Stimulated activated naive CD8-positive, alpha-beta T cell treated with anti-CD3 and anti-CD28 coated beads, Interleukin-15, amount 100 ng/mL, for 72 hours (primary cell): Measurements from ENCODE around the gene GNPTG.

Experiments used
- ATAC-seq: fragments of 150-1000 bp; cut with Tn5 transposase; 2 replicates; pipeline ENCODE4 v1.10.0; 2021; ENCODE audit warnings: mild to moderate bottlenecking, moderate library complexity
- DNase-seq, 2 donors: peaks; one replicate each; pipeline ENCODE4 v3.0.0; 2021 to 2022
- H3K27ac Mint-ChIP-seq, 2 donors: one replicate each; pipeline ENCODE4 v1.8.0; 2022; ENCODE audit warnings: mild to moderate bottlenecking in 2 of 2, mixed read lengths in 2 of 2, moderate library complexity in 2 of 2
- H3K27me3 Mint-ChIP-seq: one replicate; pipeline ENCODE4 v1.8.0; 2022; ENCODE audit warnings: mixed read lengths
- H3K4me1 Mint-ChIP-seq: one replicate; pipeline ENCODE4 v1.8.0; 2022; ENCODE audit warnings: mild to moderate bottlenecking, mixed read lengths
- H3K4me3 Mint-ChIP-seq, 2 donors: one replicate each; pipeline ENCODE4 v1.8.0; 2022; ENCODE audit warnings: mild to moderate bottlenecking in 2 of 2, mixed read lengths in 2 of 2, moderate library complexity in 1 of 2
- H3K9me3 Mint-ChIP-seq, 2 donors: one replicate each; pipeline ENCODE4 v1.8.0; 2022; ENCODE audit warnings: mixed read lengths in 2 of 2

Gene GNPTG

GRCh38 chr16:1347286-1347855 lies 4.4 kb upstream of the GNPTG start:
- Mint-ChIP-seq H3K4me3 (no peak overlapping the region), H3K27me3 (no peaks in the 10 kb centered on the region), H3K27ac (peak overlapping the region in 1 of 2 donors; percentile 67), H3K9me3 (no peaks in the 10 kb centered on the region), H3K4me1 (peaks cover 33% of the 10 kb centered on the region)
- ATAC-seq (no peak), DNase-seq (no peak)

GRCh38 chr16:1347962-1348361 lies 3.8 kb upstream of the GNPTG start:
- no peak overlapping the region for H3K4me3 Mint-ChIP-seq
- H3K27ac Mint-ChIP-seq: no peak overlapping the region
- H3K4me1 Mint-ChIP-seq: peaks cover 33% of the 10 kb centered on the region
- ATAC-seq (no peak), DNase-seq (no peak)
- no peaks in the 10 kb centered on the region for H3K9me3 Mint-ChIP-seq
- no peaks in the 10 kb centered on the region for H3K27me3 Mint-ChIP-seq

GRCh38 chr16:1348441-1348840 lies 3.3 kb upstream of the GNPTG start:
- no peaks in the 10 kb centered on the region for H3K9me3 Mint-ChIP-seq
- H3K27ac Mint-ChIP-seq: no peak overlapping the region
- no peaks in the 10 kb centered on the region for H3K27me3 Mint-ChIP-seq
- peaks cover 33% of the 10 kb centered on the region for H3K4me1 Mint-ChIP-seq
- no peak overlapping the region for H3K4me3 Mint-ChIP-seq
- ATAC-seq (no peak), DNase-seq (no peak)

GRCh38 chr16:1348926-1349325 lies 2.8 kb upstream of the GNPTG start:
- DNase-seq: no peak
- Mint-ChIP-seq H3K9me3 (no peaks in the 10 kb centered on the region), H3K27me3 (no peaks in the 10 kb centered on the region), H3K4me1 (peaks cover 33% of the 10 kb centered on the region), H3K27ac (no peak overlapping the region), H3K4me3 (no peak overlapping the region)
- no peak for ATAC-seq

- no peak for DNase-seq
- Mint-ChIP-seq H3K9me3 (no peaks in the 10 kb centered on the region), H3K4me3 (no peak overlapping the region), H3K27ac (no peak overlapping the region), H3K27me3 (no peaks in the 10 kb centered on the region), H3K4me1 (peaks cover 31% of the 10 kb centered on the region)
- no peak for ATAC-seq
These were observed 2.4 kb upstream of the GNPTG start for GRCh38 chr16:1349351-1349750.

GRCh38 chr16:1349951-1350350 lies 1.8 kb upstream of the GNPTG start:
- no peaks in the 10 kb centered on the region for H3K27me3 Mint-ChIP-seq
- no peak for ATAC-seq
- H3K9me3 Mint-ChIP-seq: no peaks in the 10 kb centered on the region
- DNase-seq: no peak
- H3K4me1 Mint-ChIP-seq: peaks cover 36% of the 10 kb centered on the region
- H3K4me3 Mint-ChIP-seq: peak overlapping the region; percentile 80 to 85
- no peak overlapping the region for H3K27ac Mint-ChIP-seq

- ATAC-seq (no peak), DNase-seq (no peak)
- no peaks in the 10 kb centered on the region for H3K9me3 Mint-ChIP-seq
- H3K4me1 Mint-ChIP-seq: peaks cover 44% of the 10 kb centered on the region
- H3K27ac Mint-ChIP-seq: peak overlapping the region in 1 of 2 donors; percentile 93
- no peaks in the 10 kb centered on the region for H3K27me3 Mint-ChIP-seq
- peak overlapping the region; percentile 80 to 85 for H3K4me3 Mint-ChIP-seq
These were observed 1.0 kb upstream of the GNPTG start for GRCh38 chr16:1350691-1351090.

- ATAC-seq (peak; percentile 41), DNase-seq (no peak)
- no peaks in the 10 kb centered on the region for H3K27me3 Mint-ChIP-seq
- H3K27ac Mint-ChIP-seq: peak overlapping the region; percentile 46 to 93
- H3K4me3 Mint-ChIP-seq: peak overlapping the region; percentile 80 to 85
- H3K9me3 Mint-ChIP-seq: no peaks in the 10 kb centered on the region
- H3K4me1 Mint-ChIP-seq: peaks cover 49% of the 10 kb centered on the region
These were observed 533 bp upstream of the GNPTG start for GRCh38 chr16:1351215-1351581.

- ATAC-seq (no peak), DNase-seq (no peak)
- H3K9me3 Mint-ChIP-seq: no peaks in the 10 kb centered on the region
- peaks cover 59% of the 10 kb centered on the region for H3K4me1 Mint-ChIP-seq
- H3K4me3 Mint-ChIP-seq: peak overlapping the region in 1 of 2 donors; percentile 28
- no peaks in the 10 kb centered on the region for H3K27me3 Mint-ChIP-seq
- peak overlapping the region in 1 of 2 donors; percentile 99 for H3K27ac Mint-ChIP-seq
These were observed 3.2 kb downstream of the GNPTG start for GRCh38 chr16:1354815-1355540.

GRCh38 chr16:1355591-1355990 lies 3.9 kb downstream of the GNPTG start:
- Mint-ChIP-seq H3K27me3 (no peaks in the 10 kb centered on the region), H3K4me3 (no peak overlapping the region), H3K4me1 (peaks cover 52% of the 10 kb centered on the region), H3K9me3 (no peaks in the 10 kb centered on the region), H3K27ac (peak overlapping the region in 1 of 2 donors; percentile 99)
- ATAC-seq: no peak
- no peak for DNase-seq

GRCh38 chr16:1356061-1356900 lies 4.5 kb downstream of the GNPTG start:
- H3K4me1 Mint-ChIP-seq: peaks cover 49% of the 10 kb centered on the region
- DNase-seq: no peak
- peak; percentile 1 for ATAC-seq
- no peak overlapping the region for H3K4me3 Mint-ChIP-seq
- H3K9me3 Mint-ChIP-seq: no peaks in the 10 kb centered on the region
- H3K27me3 Mint-ChIP-seq: no peaks in the 10 kb centered on the region
- peak overlapping the region; percentile 57 to 99 for H3K27ac Mint-ChIP-seq

- peaks cover 45% of the 10 kb centered on the region for H3K4me1 Mint-ChIP-seq
- ATAC-seq (peak; percentile 31), DNase-seq (no peak)
- no peaks in the 10 kb centered on the region for H3K27me3 Mint-ChIP-seq
- H3K9me3 Mint-ChIP-seq: no peaks in the 10 kb centered on the region
- no peak overlapping the region for H3K4me3 Mint-ChIP-seq
- H3K27ac Mint-ChIP-seq: peak overlapping the region in 1 of 2 donors; percentile 42
These were observed 6.3 kb downstream of the GNPTG start for GRCh38 chr16:1357906-1358566.

- Mint-ChIP-seq H3K9me3 (no peaks in the 10 kb centered on the region), H3K4me3 (no peak overlapping the region), H3K27ac (no peak overlapping the region), H3K4me1 (peaks cover 20% of the 10 kb centered on the region), H3K27me3 (no peaks in the 10 kb centered on the region)
- ATAC-seq: no peak
- no peak for DNase-seq
These were observed 10.1 kb downstream of the GNPTG start for GRCh38 chr16:1361685-1362360.

- ATAC-seq (no peak), DNase-seq (no peak)
- H3K27ac Mint-ChIP-seq: peak overlapping the region in 1 of 2 donors; percentile 89
- H3K27me3 Mint-ChIP-seq: no peaks in the 10 kb centered on the region
- peaks cover 20% of the 10 kb centered on the region for H3K4me1 Mint-ChIP-seq
- H3K9me3 Mint-ChIP-seq: no peaks in the 10 kb centered on the region
- no peak overlapping the region for H3K4me3 Mint-ChIP-seq
These were observed 11.1 kb downstream of the GNPTG start for GRCh38 chr16:1362807-1363206.

GRCh38 chr16:1363501-1364041 lies 11.8 kb downstream of the GNPTG start:
- Mint-ChIP-seq H3K4me3 (no peak overlapping the region), H3K27me3 (no peaks in the 10 kb centered on the region), H3K27ac (peak overlapping the region in 1 of 2 donors; percentile 54), H3K4me1 (peaks cover 14% of the 10 kb centered on the region), H3K9me3 (no peaks in the 10 kb centered on the region)
- DNase-seq (peak; percentile 74 to 75), ATAC-seq (peak; percentile 93)
